Kidney tubule cell (primary cell): ENCODE results near the gene SLC22A4.
A peak's percentile ranks its signal among the peaks of the same experiment; 100 is the strongest.

Source experiments
- DNase-seq: peaks from one replicate; pipeline ENCODE4 v3.0.0-alpha.2; 2018; ENCODE audit warnings: low spot score

Gene SLC22A4

GRCh38 chr5:132262882-132263547, 31.2 kb upstream of the SLC22A4 start:
- DNase-seq, result no peak

- peak; percentile 99 for DNase-seq
These were observed 30.5 kb upstream of the SLC22A4 start for GRCh38 chr5:132263548-132264261.

GRCh38 chr5:132264546-132265335, 29.5 kb upstream of the SLC22A4 start:
- no peak for DNase-seq

GRCh38 chr5:132265336-132266030, 28.7 kb upstream of the SLC22A4 start:
- peak; percentile 98 for DNase-seq

GRCh38 chr5:132266031-132266835, 28.0 kb upstream of the SLC22A4 start:
- DNase-seq, result peak; percentile 47

GRCh38 chr5:132266836-132267160, 27.4 kb upstream of the SLC22A4 start:
- DNase-seq, result no peak

GRCh38 chr5:132267166-132267739, 26.9 kb upstream of the SLC22A4 start:
- no peak for DNase-seq

GRCh38 chr5:132267931-132268768, 26.0 kb upstream of the SLC22A4 start:
- peak; percentile 65 for DNase-seq

GRCh38 chr5:132268769-132269551, 25.2 kb upstream of the SLC22A4 start:
- DNase-seq, result peak; percentile 96

- no peak for DNase-seq
These were observed 24.4 kb upstream of the SLC22A4 start for GRCh38 chr5:132269635-132270334.

- no peak for DNase-seq
These were observed 23.9 kb upstream of the SLC22A4 start for GRCh38 chr5:132270335-132270665.

GRCh38 chr5:132270706-132271105, 23.5 kb upstream of the SLC22A4 start:
- no peak for DNase-seq

GRCh38 chr5:132271251-132272246, 22.6 kb upstream of the SLC22A4 start:
- peak; percentile 65 for DNase-seq

- DNase-seq, result peak; percentile 72
These were observed 21.6 kb upstream of the SLC22A4 start for GRCh38 chr5:132272311-132273210.

- peak; percentile 77 for DNase-seq
These were observed 20.6 kb upstream of the SLC22A4 start for GRCh38 chr5:132273631-132274030.

- no peak for DNase-seq
These were observed 20.0 kb upstream of the SLC22A4 start for GRCh38 chr5:132274050-132274792.
